ENCODE data around the gene SNED1.

DNA sequence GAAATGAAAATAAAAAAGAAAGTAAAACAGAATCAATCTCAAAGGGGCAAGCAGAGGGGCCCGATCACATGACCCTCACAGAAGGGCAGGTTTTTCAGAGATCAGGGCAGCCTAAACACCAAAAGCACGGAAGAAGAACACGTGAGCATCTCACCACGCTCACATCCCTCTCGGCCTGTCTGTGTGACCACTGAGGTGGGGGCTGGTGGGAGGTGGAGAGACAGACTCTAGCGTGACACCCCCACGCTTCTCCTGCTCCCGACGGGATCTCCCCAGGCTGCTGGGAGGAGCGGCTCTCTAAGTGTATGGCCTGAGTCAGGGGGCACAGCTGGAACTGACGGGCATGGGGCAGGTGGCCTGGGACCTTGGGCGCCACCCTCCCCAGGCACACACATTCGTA is 127.2 kb downstream of the SNED1 start:
- TF ChIP-seq, protein P1, sequence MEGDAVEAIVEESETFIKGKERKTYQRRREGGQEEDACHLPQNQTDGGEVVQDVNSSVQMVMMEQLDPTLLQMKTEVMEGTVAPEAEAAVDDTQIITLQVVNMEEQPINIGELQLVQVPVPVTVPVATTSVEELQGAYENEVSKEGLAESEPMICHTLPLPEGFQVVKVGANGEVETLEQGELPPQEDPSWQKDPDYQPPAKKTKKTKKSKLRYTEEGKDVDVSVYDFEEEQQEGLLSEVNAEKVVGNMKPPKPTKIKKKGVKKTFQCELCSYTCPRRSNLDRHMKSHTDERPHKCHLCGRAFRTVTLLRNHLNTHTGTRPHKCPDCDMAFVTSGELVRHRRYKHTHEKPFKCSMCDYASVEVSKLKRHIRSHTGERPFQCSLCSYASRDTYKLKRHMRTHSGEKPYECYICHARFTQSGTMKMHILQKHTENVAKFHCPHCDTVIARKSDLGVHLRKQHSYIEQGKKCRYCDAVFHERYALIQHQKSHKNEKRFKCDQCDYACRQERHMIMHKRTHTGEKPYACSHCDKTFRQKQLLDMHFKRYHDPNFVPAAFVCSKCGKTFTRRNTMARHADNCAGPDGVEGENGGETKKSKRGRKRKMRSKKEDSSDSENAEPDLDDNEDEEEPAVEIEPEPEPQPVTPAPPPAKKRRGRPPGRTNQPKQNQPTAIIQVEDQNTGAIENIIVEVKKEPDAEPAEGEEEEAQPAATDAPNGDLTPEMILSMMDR (IDR thresholded peaks at IDR 0.05), result no peak
- TF ChIP-seq POLR2A (IDR thresholded peaks at IDR 0.05), result no peak
